AG20443 (cell line): Measurements from ENCODE around the gene PTPRM.
"Not testable (repeated sequence)": the region's sequence is repeated elsewhere in the genome, so short reads cannot be mapped to it uniquely, and the experiment has no call there.

ENCODE experiments used
- DNase-seq: peaks from one replicate; pipeline ENCODE4 v3.0.0; 2012; ENCODE audit warnings: low spot score, mixed read lengths

The PTPRM gene

GRCh38 chr18:8050616-8051329 lies 483.7 kb downstream of the PTPRM start:
- DNase-seq = no peak

DNA sequence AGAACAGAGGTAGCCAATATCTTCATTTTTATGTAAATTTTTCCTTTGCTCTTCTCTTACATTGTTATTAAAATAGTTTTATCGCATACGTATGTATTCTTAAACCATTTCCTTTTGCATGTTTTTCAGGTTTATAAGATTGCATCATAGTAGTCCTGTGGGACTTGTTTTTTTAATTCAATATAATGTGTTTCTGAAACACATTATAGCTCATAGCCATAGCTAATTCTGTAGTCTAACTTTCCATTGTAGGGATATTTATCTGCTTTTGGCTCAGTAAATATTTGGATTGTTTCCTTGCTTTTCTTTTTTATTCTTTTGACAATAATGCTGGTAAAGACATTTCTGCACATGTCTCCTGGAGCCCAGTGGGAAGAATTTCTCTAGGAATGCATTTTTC lies 484.3 kb downstream of the PTPRM start:
- no peak for DNase-seq

GRCh38 chr18:8052237-8052701 lies 485.2 kb downstream of the PTPRM start:
- no peak for DNase-seq

DNA sequence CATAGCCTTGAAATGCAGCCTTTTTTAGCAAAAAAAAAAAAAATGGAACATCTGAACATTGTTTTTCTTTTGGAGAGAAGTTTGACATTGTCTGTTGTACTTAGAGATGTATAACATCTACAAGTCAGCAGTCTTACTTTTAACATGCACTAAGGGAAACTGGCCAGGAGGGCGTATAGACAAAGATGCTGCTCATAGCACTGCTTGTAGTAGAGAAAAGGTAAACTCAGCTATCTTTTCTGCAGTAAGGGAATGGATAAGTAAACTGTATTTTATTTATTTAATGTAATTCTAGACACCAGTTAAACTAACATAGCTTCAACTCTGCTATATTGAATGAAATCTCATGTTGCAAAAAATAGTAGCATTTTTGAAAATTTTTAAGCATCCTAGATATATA lies 489.6 kb downstream of the PTPRM start:
- no peak for DNase-seq

- not testable (repeated sequence) for DNase-seq
Observed at GRCh38 chr18:8063152-8063551, 496.0 kb downstream of the PTPRM start.

GRCh38 chr18:8063733-8064132 lies 496.6 kb downstream of the PTPRM start:
- no peak for DNase-seq

GRCh38 chr18:8065284-8065683 lies 498.2 kb downstream of the PTPRM start:
- DNase-seq = no peak

DNA sequence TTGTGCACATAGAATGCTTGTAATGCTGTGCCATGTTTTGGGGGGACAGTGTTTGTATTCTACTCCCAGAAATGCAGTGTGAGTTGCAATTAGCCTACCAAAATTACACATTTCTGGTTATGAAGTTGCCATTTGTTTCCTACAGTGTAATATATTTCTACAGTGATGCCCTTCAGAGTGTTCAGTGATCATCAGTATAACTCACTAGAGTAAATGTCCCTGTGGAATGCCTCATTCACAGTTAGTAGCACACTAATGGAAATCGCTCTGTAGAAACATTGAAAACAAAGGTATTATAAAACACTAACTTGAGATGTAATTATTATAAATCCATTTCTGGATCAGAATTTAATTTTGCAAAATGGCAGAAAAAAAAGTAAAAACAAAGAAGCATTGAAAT lies 498.7 kb downstream of the PTPRM start:
- DNase-seq = no peak

- no peak for DNase-seq
Observed at GRCh38 chr18:8069708-8070107, 502.6 kb downstream of the PTPRM start.

DNA sequence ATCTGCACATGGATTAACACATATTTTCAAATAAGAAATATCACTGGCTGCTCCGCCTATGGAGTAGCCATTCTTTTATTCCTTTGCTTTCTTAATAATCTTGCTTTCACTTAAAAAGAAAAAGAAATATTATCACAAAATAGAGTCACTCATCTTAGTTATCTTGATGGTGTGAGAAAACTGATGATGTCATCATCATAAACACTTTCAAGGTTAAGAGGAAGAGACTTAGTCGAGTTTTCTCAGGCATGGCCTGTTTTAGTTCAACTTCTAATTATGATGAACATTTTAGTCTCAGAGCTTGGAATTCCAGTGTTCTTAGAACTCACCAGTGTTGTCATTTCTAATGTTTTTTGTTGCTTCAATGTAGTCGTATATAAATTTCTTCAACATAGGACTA lies 506.1 kb downstream of the PTPRM start:
- DNase-seq = no peak

DNA sequence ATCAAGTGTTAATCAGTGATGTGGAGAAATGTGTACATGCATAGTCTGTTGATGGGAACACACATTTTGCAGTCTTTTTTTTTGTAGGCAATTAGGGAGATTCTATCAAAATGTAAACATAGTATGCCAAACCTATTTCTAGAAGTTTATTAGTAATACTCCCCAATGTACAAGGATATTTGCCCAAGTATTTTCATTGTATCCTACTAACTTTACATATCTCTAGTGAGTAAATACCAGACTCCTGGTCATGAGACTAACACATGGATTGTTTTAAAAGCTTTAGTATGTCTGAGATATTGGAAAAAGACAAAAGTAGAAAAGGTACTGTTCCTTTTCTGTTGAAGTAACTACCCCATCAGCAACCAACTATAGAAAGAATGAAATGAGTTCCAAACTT lies 513.0 kb downstream of the PTPRM start:
- DNase-seq = no peak

DNA sequence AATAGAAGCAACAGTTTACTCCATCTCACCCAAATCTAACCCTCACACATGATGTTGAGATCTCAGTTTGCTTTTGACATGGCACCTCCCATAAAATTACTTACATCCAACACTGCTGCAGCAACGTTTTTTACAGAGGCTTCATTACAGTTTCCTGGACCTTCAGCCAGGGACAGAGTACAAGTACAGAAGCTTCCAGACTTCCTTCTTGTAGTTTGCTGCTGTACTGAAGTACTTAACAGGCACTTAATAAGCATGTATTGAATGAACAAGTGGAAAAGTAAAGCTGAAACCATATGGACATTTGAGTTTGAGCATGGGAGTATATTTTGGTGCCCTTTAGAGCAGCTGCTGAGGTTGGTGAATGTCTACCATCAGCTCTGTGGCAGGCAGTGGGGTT lies 514.2 kb downstream of the PTPRM start:
- DNase-seq = no peak

GRCh38 chr18:8081872-8082553 lies 514.9 kb downstream of the PTPRM start:
- no peak for DNase-seq

GRCh38 chr18:8084160-8084559 lies 517.0 kb downstream of the PTPRM start:
- DNase-seq = peak; percentile 42

DNA sequence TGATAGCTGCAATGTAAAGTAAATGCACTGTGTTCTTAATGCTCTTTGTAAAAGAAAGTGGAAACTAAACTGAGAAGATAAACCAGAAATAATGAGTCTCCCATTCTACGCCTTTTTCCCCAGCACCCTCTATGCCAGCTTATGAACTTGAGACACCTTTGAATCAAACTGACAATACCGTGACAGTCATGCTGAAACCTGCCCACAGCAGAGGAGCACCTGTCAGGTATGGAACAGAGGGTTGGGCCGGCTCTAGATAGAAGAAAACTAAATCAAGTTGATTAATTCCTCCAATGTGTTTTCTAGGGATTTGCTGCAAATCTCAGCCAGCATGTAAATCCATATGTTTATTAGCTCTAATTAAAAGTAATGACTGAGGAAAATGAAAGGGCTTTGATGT lies 521.5 kb downstream of the PTPRM start:
- DNase-seq = no peak

- peak; percentile 14 for DNase-seq
Observed at GRCh38 chr18:8091035-8091434, 523.9 kb downstream of the PTPRM start.

DNA sequence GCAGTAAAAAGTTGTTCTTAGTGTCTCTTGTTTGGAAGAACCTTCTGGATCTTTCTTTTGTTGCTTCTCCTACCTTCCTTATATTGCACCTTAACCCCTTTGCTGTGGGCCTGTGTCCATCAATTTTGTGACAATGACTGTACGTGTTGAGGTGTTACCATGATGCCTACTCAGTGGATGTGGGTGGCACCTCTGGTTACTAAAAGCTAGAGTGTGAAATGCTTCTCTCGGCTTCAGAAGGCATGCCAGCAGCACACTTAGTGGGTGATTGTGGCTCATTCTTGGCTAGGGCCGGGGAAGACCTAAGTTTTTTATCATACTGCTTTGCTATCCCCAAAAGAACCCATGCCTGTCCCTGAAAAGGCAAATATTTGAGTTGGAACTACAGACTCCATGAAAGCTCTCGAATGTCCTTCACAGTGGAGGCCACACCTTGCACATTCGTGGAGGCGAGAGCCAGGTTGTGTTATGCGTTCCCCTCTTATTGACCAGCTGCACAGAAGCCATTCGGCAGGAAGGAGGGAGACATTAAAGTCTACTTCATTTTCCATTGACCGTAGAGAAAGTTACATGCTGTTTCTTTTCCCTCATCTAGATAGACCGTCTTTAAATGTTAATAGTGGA lies 528.9 kb downstream of the PTPRM start:
- DNase-seq = no peak

DNA sequence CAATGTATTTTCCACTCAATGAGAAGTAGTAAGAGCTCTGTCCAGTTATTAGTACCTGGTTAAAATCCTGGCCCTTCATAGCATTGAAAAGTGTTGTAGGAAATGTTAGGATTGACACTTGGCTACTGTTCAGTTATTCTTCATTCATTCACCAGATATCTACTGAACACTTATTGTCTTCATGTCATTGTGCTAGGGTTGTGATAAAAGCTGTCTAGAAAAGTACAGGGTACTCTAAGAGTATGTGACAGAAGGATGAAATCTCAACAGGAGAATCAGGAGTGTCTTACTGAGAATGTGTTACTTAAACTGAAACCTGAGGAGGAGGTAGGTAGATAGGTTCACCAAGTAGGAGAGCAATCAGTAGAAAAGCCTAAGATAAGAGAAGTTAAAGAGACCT lies 530.3 kb downstream of the PTPRM start:
- no peak for DNase-seq

GRCh38 chr18:8097927-8098326 lies 530.8 kb downstream of the PTPRM start:
- DNase-seq = no peak

DNA sequence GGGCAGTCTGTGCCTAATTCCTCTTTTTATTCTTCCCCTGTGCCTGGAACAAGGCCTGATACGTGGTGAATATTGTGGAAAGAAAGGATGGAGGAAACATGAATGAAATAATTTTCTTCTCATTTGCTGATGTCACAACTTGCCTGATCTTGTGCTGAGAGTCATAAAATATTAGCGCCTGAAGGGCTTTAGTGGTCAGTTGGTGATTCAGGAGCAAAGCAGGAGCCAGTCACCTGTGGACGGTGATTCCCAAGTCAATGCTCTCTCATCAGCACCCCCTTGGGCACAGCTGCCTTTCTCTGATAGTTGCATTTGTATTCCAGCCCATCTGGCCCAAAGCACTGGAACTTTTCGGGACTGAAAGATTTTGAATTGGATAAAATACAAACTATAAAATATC lies 539.5 kb downstream of the PTPRM start:
- no peak for DNase-seq

- DNase-seq = peak; percentile 33
Observed at GRCh38 chr18:8107426-8107825, 540.3 kb downstream of the PTPRM start.

GRCh38 chr18:8114480-8114879 lies 547.4 kb downstream of the PTPRM start:
- DNase-seq = no peak

DNA sequence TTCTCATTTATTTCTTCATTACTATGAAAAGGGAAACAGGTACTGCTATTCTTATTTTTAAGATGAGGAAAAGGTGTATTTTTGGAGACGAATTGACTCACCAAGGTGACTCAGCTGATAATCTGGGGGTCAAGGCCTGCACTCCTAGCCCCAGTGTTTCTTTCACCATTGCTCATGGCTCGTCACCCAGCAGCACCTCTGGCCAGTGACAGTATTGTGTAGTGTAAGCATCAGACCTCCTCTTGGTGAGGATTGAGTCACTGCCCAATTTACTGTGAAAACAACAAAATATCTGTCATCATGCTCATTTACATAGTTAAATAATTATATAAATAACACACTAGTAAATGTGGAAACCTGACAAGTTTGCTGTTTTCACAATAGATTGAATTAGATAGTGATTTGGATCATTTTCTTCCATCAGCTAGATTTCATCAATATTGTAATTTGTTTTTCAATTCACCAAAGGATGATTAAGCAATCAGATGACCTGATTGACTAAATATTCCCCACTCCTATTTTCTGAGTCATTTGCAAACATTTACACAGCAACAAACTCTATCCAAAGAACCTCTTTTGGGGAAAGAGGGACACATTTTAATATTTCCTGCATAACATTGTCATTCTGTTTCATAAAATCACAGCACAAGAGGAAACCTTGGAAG lies 549.4 kb downstream of the PTPRM start:
- DNase-seq = peak; percentile 75
